Epithelial cell of proximal tubule (primary cell): ENCODE results near the gene MMGT1. TPM values are rescaled to one million over a fixed set of nuclear protein-coding genes. Genes with fewer than 3 reads are reported as not detected.
"Not testable (repeated sequence)": the region's sequence is repeated elsewhere in the genome, so short reads cannot be mapped to it uniquely, and the experiment has no call there.

Experiments used
- DNase-seq: peaks from one replicate; pipeline ENCODE4 v3.0.0-alpha.2; 2011; ENCODE audit warnings: low read depth
- H3K4me3 ChIP-seq: 2 replicates; pipeline ENCODE4 v1.5.1; 2011; ENCODE audit warnings: low read depth, mild to moderate bottlenecking, low read length
- total RNA-seq: library from RNA; depleted of rRNA; stranded (reverse); fragments of >200 nt; gene quantifications from 2 replicates; pipeline ENCODE4 v1.2.3, GENCODE V29; 2015
- TF ChIP-seq, protein P1 (sequence below): conservative IDR thresholded peaks from 2 replicates; pipeline ENCODE4 v1.5.1; 2012; ENCODE audit warnings: low read depth, mild to moderate bottlenecking, low read length

Gene MMGT1
- total RNA-seq, 1 donor from 2014 or later: 16.5 TPM

DNA sequence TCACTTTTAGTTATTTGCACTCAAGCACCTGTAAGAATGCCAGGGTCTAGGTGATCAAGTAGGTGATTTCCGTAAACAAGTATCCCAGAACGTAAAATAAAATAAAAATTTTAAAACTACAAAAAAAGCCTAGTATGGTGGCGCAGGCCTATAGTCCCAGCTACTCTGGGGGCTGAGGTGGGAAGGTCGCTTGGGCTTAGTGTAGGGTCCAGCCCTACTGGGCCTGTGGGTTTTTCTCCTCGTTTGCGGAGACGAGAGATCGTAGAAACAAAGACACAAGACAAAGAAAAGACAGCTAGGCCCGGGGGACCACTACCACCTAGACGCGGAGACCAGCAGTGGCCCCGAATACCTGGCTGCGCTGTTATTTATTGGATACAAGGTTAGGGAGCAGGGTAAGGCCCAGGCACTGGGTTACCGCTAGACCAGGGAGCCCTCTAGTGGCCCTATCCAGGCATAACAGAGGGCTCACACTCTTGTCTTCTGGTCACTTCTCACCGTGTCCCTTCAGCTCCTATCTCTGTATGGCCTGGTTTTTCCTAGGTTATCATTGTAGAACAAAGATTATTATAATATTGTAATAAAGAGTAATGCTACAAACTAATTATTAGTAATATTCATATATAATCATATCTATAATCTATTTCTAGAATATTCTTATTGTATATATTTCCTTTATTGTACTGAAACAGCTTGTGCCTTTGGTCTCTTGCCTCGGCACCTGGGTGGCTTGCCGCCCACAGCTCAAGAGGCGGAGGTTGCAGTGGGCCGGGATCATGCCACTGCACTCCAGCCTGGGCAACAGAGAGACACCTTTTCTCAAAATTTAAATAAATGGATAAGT is 41.9 kb downstream of the MMGT1 start:
- TF ChIP-seq, protein P1, sequence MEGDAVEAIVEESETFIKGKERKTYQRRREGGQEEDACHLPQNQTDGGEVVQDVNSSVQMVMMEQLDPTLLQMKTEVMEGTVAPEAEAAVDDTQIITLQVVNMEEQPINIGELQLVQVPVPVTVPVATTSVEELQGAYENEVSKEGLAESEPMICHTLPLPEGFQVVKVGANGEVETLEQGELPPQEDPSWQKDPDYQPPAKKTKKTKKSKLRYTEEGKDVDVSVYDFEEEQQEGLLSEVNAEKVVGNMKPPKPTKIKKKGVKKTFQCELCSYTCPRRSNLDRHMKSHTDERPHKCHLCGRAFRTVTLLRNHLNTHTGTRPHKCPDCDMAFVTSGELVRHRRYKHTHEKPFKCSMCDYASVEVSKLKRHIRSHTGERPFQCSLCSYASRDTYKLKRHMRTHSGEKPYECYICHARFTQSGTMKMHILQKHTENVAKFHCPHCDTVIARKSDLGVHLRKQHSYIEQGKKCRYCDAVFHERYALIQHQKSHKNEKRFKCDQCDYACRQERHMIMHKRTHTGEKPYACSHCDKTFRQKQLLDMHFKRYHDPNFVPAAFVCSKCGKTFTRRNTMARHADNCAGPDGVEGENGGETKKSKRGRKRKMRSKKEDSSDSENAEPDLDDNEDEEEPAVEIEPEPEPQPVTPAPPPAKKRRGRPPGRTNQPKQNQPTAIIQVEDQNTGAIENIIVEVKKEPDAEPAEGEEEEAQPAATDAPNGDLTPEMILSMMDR: peak; percentile 64
- no peak for DNase-seq
- no peak overlapping the region for H3K4me3 ChIP-seq

DNA sequence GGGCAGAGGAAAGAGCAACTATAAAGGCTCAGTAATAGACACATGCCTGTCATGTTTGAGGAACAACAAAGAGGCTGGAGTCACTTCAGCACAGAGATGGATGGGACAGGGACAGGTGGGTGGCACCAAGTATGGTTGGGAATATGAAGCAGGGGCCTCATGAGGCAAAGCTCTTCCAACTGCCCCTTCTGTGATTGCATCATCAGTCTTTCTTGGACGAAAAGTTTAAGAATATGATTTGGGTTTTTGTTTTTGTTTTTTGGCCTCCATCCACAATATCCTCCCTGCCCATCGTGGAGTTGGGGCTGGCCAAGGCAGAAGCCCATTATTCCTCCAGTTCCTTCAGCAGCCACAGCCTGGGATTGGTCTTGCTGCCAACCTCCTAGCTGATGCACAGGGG is 45.9 kb downstream of the MMGT1 start:
- TF ChIP-seq, protein P1: no peak
- DNase-seq: no peak
- H3K4me3 ChIP-seq: no peak overlapping the region

DNA sequence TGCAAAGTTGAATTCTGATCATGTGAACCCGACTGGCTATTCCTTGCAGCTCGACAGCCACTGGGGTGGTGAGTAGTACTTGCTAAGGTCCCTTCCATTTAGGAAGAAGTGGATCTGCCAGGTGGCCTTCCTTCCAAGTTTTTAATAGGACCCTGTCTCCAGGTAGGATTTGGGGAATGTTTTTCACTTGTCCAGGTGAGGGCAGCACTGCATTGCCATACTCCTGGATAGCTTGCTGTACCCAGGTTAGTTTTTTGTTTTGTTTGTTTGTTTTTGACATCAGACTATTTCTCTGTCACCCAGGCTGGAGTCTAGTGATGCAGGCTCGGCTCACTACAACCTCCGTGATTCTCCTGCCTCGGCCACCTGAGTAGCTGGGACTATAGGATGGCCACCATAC is 50.4 kb downstream of the MMGT1 start:
- no peak overlapping the region for H3K4me3 ChIP-seq
- no peak for DNase-seq
- TF ChIP-seq, protein P1: peak; percentile 43

DNA sequence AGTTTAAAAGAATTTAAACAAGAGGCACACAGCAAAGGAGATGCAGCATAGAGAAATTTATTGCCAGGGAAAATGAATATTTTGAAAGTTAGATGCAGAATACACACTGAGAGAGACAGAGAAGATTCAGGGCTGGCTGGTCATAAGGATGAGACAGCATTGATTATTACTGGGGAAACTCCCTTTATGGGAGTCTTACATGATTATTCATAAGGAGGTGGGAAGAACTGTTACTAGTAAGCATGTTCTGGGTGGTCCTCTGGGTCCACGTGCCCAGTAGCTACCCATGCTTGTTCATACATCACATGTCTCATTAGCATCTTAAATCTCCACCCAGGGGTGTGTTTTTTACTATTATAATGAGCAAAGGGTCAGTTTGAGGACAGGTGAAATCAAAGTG is 53.3 kb downstream of the MMGT1 start:
- DNase-seq, H3K4me3 ChIP-seq: not testable (repeated sequence)

DNA sequence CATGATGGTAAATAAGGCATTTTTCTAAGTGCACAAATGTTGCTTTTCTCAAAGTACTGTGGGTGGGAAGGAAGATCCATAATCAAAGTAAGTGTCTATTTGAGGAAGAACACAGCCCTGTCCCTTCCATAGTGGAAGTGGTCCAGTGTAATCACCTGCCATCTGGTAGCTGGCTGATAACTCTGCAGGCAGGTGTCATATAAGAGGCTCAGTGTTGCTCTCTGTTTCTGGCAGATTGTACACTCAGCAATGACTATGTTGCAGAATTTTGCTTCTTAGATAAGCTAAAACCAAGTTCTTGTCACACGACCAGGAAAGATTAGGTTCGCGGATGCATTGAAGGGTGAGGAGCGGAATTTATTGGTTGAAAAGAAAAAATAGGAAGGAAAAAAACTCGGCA is 59.4 kb downstream of the MMGT1 start:
- H3K4me3 ChIP-seq: no peak overlapping the region
- TF ChIP-seq, protein P1: no peak
- DNase-seq: no peak

Other genes with a start within 250 kb of the MMGT1 start
- gene CT45A3, start 205.8 kb downstream of the MMGT1 start, total RNA-seq: not detected in 2 replicates
- not detected in 2 replicates for gene CT45A5, start 188.5 kb downstream of the MMGT1 start, total RNA-seq
- gene CT45A6, start 171.2 kb downstream of the MMGT1 start, total RNA-seq: not detected in 2 replicates
- not detected in 2 replicates for gene CT45A2, start 154.0 kb downstream of the MMGT1 start, total RNA-seq
- gene CT45A7, start 136.7 kb downstream of the MMGT1 start, total RNA-seq: not detected in 2 replicates
- gene CT45A8, start 119.5 kb downstream of the MMGT1 start, total RNA-seq: not detected in 2 replicates
- not detected in 2 replicates for gene CT45A9, start 102.2 kb downstream of the MMGT1 start, total RNA-seq
- not detected in 2 replicates for gene CT45A10, start 80.5 kb downstream of the MMGT1 start, total RNA-seq
- gene SAGE1, start 80.3 kb downstream of the MMGT1 start, total RNA-seq: not detected in 2 replicates
- gene SLC9A6, start 11.4 kb upstream of the MMGT1 start, total RNA-seq: 9.1 and 9.6 TPM in 2 replicates
- 5.4 and 15.5 TPM in 2 replicates for gene FHL1, start 173.5 kb upstream of the MMGT1 start, total RNA-seq